Stimulated activated CD8-positive, alpha-beta memory T cell treated with anti-CD3 and anti-CD28 coated beads, Interleukin-7, amount 100 ng/mL, for 24 hours (primary cell): ENCODE results near the gene HCRT.
"Not testable (repeated sequence)": the region's sequence is repeated elsewhere in the genome, so short reads cannot be mapped to it uniquely, and the experiment has no call there.

Experiments used
- DNase-seq: peaks from one replicate; pipeline ENCODE4 v3.0.0-alpha.2; 2020; ENCODE audit warnings: low read depth

The HCRT gene

DNA sequence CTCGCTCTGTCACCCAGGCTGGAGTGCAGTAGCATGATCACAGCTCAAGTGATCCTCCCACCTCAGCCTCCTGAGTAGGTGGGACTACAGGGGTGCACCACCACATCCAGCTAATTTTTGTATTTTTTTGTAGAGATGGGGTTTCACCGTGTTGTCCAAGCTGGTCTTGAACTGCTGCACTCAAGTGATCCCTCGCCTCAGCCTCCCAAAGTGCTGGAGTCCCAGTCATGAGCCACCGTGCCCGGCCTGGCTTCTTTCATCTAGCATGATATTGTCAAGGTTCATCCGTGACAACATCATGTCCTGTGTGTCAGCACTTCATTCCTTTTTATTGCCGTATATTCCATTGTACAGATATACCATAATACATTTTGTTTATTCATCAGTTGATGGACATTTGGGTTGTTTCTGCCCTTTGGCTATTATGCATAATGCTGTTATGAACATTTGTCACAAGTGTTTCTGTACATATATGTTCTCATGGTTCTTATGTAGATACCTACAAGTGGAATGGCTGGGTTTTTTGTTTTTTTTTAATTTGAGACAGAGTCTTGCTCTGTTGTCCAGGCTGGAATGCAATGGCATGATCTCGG lies 12.4 kb upstream of the HCRT start:
- no peak for DNase-seq

DNA sequence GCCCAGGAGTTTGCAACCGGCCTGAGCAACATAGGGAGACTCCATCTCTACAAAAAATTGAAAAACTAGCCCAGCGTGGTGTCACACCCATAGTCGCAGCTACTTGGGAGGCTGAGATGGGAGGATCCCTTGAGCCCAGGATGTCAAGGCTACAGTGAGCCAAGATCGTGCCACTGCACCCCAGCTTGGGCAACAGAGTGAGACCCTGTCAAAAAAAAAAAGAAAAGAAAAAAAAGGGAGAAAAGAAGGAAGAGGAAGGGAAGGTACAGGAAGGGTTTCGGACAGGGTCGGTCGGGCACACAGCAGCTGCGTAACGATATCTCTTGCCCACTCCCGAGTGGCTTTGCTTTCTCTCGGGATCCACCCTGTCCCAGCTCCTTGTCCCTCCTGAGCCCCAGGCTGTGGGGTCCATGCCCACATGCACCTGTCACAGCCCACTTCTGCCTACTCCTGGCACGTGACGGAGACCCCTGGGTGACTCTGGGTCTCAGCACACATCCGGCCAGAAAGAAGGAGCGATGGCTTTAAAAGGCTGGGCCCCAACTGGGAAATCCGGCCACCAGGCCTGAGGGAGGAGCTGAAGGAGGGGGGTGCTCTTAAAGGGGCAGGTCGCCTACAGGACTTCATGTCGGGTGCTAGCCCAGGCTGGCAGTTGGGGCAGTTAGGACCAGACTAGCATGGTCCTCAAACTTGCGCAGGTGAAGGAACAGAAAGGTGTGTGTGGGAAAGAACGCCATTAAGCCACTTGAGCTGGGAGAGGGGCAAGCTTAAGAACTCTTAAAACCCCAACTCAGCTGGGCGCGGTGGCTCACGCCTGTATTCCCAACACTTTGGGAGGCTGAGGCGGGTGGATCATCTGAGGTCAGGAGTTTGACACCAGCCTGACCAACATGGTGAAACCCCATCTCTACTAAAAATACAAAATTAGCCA lies 9.0 kb upstream of the HCRT start, which contains the start of gene GHDC:
Gene GHDC (minus strand): TSS at position 526 of the 931 bp plus-strand sequence. CDS start 913 bp downstream, outside the sequence.
- peak; percentile 54 for DNase-seq

DNA sequence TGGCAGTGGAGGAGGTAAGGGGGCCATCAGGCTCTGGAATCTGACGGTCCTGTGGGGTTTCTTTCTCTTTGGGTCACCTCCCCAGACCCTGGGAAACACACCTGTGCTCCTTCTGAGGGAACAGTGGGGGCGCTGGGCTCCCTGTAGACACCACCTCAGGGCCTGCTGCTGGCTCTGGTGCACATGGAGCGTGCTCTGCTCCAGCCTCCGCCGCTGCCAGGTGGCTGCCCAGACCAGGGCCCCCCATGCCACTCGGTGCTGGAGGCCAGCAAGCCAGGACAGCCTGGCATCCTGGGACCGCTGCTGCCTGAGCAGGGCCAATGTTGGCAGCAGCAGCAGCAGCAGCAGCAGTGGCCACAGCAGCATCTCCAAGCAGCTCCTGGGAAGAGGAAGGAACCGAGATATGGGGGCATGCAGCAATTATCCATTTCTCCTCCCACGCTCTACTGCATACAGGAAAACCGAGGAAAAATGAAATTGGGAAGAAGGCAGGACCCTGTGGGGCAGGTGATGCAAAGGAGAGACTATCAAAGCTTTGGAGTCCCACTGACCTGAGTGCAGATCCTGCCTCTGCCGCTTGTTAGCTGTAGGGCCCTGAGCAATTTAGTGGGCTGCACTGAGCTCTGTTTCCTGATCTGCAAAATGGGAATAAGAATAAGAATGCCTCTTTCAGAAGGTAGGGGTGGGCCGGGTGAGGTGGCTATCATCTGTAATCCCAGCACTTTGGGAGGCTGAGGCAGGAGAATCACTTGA lies 8.1 kb upstream of the HCRT start:
- no peak for DNase-seq

DNA sequence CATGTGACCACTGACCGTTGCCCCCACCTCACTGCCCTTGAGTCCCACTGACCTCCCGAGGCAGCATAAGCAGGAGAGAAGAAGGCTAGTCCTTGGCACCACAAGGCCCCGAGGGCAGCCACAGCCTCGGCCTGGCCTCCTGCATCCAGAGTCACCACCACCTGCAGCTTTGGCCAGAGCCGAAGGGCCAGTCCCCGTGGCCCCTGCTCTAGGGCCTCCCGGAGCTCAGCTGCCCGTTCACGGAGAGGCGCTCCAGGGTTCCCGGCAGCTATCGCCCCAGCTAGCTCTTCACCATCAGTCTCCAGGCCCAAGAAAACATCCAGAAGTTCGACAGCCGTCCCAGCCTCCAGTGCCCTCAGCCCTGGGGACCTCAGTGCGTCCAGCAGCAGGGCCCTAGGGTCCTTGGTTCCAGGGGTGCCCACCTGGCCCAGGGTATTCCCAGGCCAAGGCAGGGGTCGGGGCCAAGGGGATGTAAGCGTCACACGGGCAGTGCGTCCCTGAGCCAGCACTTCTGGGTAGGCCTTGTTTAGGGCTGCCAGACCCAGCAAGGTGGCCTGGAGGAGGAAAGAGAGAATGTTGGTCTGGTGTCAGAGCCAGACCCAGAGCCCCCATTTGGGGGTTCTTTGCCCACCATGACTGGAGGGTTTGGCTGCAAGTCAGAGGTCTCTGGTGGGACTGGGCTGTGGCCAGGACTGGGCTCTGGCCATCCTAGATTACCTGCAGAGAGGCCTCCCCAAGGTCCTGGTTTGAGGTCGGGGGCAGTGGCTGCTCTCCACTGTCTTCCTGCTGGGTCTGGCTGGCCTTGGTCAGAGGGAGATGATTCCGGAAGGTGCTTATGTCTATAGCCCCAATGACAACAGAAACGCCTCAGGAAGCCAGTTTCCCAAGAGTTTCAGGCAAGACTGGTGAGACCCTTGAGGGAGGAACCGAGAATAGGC lies 7.2 kb upstream of the HCRT start:
- no peak for DNase-seq

DNA sequence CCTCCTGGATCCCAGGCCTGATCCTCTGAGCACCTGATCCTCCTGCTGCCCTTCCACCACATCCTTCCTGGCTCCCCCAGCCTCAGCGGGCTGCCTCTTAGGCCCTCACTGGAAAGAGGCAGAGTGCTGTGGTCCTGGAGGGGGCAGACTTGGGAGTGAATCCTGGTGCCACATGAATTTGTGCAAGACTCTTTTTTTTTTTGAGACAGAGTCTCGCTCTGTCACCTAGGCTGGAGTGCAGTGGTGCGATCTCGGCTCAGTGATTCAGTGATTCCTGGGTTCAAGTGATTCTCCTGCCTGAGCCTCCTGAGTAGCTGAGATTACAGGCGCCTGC lies 6.0 kb upstream of the HCRT start:
- no peak for DNase-seq

- no peak for DNase-seq
Observed at GRCh38 chr17:42190491-42191274, 5.4 kb upstream of the HCRT start.

DNA sequence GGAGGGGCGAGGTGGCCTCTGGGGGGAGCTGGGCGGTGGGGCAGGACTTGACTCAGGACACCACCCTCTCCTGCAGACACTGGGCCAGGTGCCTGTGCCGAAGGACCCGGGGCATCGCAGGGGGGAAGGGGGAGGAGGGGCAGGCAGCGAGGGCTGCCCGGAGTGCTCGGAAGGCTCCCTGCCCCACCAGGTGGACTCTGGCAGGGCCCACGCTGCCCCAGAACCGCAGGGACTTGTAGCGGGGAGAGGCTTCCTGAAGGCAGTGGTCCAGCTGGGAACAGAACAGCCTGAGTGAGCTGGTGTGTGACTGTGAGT lies 4.4 kb upstream of the HCRT start:
- no peak for DNase-seq

GRCh38 chr17:42188749-42189650 lies 3.7 kb upstream of the HCRT start:
- DNase-seq, result no peak

GRCh38 chr17:42187833-42188232 lies 2.6 kb upstream of the HCRT start:
- no peak for DNase-seq

GRCh38 chr17:42186191-42186590 lies 939 bp upstream of the HCRT start:
- DNase-seq, result not testable (repeated sequence)

DNA sequence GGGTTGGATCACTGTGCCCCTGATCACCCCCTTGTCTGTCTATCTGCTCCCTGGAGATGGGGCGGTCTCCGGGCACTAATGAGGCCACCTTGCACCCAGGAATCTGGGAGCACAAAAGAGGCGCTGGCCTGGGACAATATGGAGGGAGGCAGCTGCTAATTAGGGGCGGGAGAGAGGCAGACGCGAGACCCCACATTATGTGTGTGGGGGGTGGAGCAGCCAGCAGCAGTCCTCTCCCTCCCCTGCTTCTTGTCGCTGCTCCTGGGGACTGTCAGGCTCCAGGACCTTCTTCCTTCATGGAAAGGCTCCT lies 324 bp upstream of the HCRT start:
- DNase-seq, result no peak

DNA sequence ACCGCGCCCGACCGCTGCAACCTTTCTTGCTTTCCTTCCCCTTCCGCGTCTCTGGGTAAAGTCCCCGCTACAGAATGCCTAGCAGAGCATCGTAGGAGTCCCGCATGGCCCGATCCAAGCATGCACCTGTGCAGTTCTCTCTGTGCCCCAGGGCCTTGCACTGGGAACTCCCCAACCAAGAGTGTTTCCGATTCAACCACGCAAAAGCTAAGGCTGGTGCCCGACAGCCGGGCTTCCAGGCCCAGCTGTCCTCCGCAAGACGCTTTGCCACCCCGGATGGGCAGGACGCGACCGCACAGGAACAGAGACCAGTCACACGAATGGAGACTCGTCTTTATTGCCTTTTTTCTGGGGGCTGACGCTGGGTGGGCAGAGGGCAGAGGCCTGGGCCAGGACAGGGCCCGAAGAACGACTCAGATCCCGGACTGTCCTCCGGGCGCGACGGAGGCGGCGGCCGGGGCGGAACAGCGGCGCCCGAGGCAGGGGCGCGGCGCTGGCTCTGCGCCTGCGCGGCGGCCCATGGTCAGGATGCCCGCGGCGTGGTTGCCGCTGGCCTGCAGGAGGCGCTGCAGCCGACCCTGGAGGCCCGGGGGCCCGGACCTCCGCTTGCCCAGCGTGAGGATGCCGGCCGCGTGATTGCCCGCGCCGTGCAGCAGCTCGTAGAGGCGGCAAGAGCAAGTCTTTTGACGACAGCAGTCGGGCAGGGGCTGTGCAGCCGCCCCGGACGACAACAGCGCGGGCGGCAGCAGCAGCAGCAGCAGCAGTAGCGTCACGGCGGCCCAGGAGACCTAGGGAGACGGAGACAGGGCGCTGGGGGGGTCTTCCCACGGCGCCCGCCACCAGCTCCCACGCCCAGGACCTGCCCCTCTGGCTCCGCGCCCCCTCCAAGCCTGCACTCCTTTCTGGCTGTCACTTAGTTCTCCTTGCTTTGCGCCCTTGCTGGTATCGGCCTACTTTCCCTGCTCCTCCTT lies 1.2 kb downstream of the HCRT start:
- DNase-seq, result peak; percentile 40

- no peak for DNase-seq
Observed at GRCh38 chr17:42182927-42183734, 2.1 kb downstream of the HCRT start.

- no peak for DNase-seq
Observed at GRCh38 chr17:42181851-42182207, 3.4 kb downstream of the HCRT start.

- DNase-seq, result peak; percentile 70
Observed at GRCh38 chr17:42180922-42181850, 4.1 kb downstream of the HCRT start, which contains the start of gene KCNH4. Gene KCNH4, minus strand, starts transcription at chr17:42181142. Its CDS starts 197 bp downstream, at chr17:42180945.

- DNase-seq, result no peak
Observed at GRCh38 chr17:42180411-42180921, 4.8 kb downstream of the HCRT start.
